Activated naive CD8-positive, alpha-beta T cell treated with anti-CD3 and anti-CD28 coated beads, Interleukin-2, amount 10 ng/mL, durations not matched to agents 7 days and 5 days (primary cell): ENCODE results near the gene POM121L2. TPM values are rescaled to one million over a fixed set of nuclear protein-coding genes. Genes with fewer than 3 reads are reported as not detected.
A peak's percentile ranks its signal among the peaks of the same experiment; 100 is the strongest.
"Not testable (repeated sequence)": the region's sequence is repeated elsewhere in the genome, so short reads cannot be mapped to it uniquely, and the experiment has no call there.

Experiments used
- ATAC-seq: fragments of 150-1000 bp; cut with Tn5 transposase; one replicate; pipeline ENCODE4 v1.10.0; 2021; ENCODE audit warnings: low read depth, moderate library complexity
- POLR2A ChIA-PET: fragments of 350-600 bp; sonication (Branson Sonifier 250); formaldehyde crosslinking; loops from one replicate; lab custom pipeline; 2021; ENCODE audit warnings: antibody characterized with exemption; lab: Charles Lee
- DNase-seq: peaks from one replicate; pipeline ENCODE4 v3.0.0; 2021
- H3K27ac Mint-ChIP-seq: one replicate; pipeline ENCODE4 v1.8.0; 2022; ENCODE audit warnings: mild to moderate bottlenecking, mixed read lengths
- H3K27me3 Mint-ChIP-seq: one replicate; pipeline ENCODE4 v1.8.0; 2022; ENCODE audit warnings: mild to moderate bottlenecking, moderate library complexity, mixed read lengths
- H3K36me3 Mint-ChIP-seq: one replicate; pipeline ENCODE4 v1.8.0; 2021; ENCODE audit warnings: mild to moderate bottlenecking, mixed read lengths
- H3K4me1 Mint-ChIP-seq: one replicate; pipeline ENCODE4 v1.8.0; 2021; ENCODE audit warnings: mixed read lengths
- H3K4me3 Mint-ChIP-seq: one replicate; pipeline ENCODE4 v1.8.0; 2022; ENCODE audit warnings: mild to moderate bottlenecking, moderate library complexity, mixed read lengths
- H3K9me3 Mint-ChIP-seq: one replicate; pipeline ENCODE4 v1.8.0; 2021; ENCODE audit warnings: mixed read lengths
- total RNA-seq, 2 experiments: library from RNA; stranded (reverse); gene quantifications; one replicate each; pipeline ENCODE4 v1.2.3, GENCODE V29; 2021

Gene POM121L2
- total RNA-seq, 2 experiments from 2014 or later, result not detected

DNA sequence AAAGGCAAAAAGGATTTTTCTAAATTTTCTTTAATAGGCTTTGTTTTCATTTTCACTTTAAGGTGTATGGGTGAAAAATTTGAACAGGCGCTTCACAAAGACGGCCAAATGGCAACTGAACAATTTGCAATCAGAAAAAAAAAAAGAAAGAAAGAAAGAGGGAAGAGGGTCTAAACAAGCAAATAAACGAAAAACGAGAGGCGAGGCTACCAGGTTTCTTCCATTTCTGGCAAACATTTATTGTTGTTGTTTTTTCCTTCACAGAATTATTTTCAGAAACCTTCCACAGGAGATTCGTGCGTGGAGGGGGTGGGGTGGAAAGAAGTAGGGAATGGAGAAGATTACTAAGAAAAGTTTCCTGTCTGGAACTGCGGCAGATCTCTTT, 24.3 kb downstream of the POM121L2 start:
- peaks cover 34% of the 10 kb centered on the region for H3K9me3 Mint-ChIP-seq
- H3K4me3 Mint-ChIP-seq, result peak overlapping the region; percentile 21
- DNase-seq (no peak), ATAC-seq (no peak)
- peaks cover 20% of the 10 kb centered on the region for H3K4me1 Mint-ChIP-seq
- POLR2A ChIA-PET, result no interaction called here
- peaks cover 93% of the 10 kb centered on the region for H3K27me3 Mint-ChIP-seq
- peak overlapping the region; percentile 68 for H3K27ac Mint-ChIP-seq
- peaks cover 14% of the 10 kb centered on the region for H3K36me3 Mint-ChIP-seq

- Mint-ChIP-seq H3K4me3 (no peak overlapping the region), H3K27me3 (peaks cover 94% of the 10 kb centered on the region), H3K4me1 (peaks cover 23% of the 10 kb centered on the region), H3K9me3 (peaks cover 32% of the 10 kb centered on the region), H3K36me3 (peaks cover 11% of the 10 kb centered on the region), H3K27ac (no peak overlapping the region)
- POLR2A ChIA-PET, result no interaction called here
- DNase-seq (no peak), ATAC-seq (no peak)
Measured at GRCh38 chr6:27286141-27286540, 25.9 kb downstream of the POM121L2 start.

DNA sequence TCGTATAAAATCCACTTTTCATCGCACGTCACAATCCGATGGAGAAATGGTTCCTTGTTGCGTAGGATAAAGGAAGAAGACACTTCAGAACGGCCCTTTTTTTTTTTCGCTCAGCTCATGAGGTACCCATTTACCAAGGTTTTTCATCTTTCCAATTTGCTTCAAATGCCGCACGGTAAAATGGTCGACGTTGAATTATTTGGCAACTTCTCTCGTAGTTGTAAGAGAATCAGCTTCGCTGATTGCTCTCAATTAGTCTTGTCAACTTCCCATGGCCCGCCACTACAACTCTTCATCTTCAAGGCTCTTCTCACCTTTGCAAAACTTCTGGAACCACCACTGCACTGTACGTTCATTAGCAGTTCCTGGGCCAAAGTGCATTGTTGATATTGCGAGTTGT, 28.8 kb downstream of the POM121L2 start:
- Mint-ChIP-seq H3K27me3 (peaks cover 85% of the 10 kb centered on the region), H3K4me1 (peaks cover 24% of the 10 kb centered on the region), H3K4me3 (peak overlapping the region; percentile 22), H3K9me3 (peaks cover 23% of the 10 kb centered on the region), H3K27ac (peak overlapping the region; percentile 74), H3K36me3 (peaks cover 11% of the 10 kb centered on the region)
- DNase-seq, result no peak
- POLR2A ChIA-PET, result no interaction called here
- no peak for ATAC-seq

- no peak overlapping the region for H3K27ac Mint-ChIP-seq
- peaks cover 9% of the 10 kb centered on the region for H3K36me3 Mint-ChIP-seq
- peaks cover 68% of the 10 kb centered on the region for H3K27me3 Mint-ChIP-seq
- POLR2A ChIA-PET, result no interaction called here
- peaks cover 18% of the 10 kb centered on the region for H3K4me1 Mint-ChIP-seq
- H3K4me3 Mint-ChIP-seq, result no peak overlapping the region
- ATAC-seq (no peak), DNase-seq (no peak)
- peaks cover 26% of the 10 kb centered on the region for H3K9me3 Mint-ChIP-seq
Measured at GRCh38 chr6:27281569-27281968, 30.5 kb downstream of the POM121L2 start.

GRCh38 chr6:27281105-27281539, 31.0 kb downstream of the POM121L2 start:
- H3K9me3 Mint-ChIP-seq, result peaks cover 27% of the 10 kb centered on the region
- H3K27ac Mint-ChIP-seq, result no peak overlapping the region
- POLR2A ChIA-PET, result no interaction called here
- ATAC-seq, result no peak
- no peak for DNase-seq
- no peak overlapping the region for H3K4me3 Mint-ChIP-seq
- H3K4me1 Mint-ChIP-seq, result peaks cover 18% of the 10 kb centered on the region
- peaks cover 68% of the 10 kb centered on the region for H3K27me3 Mint-ChIP-seq
- H3K36me3 Mint-ChIP-seq, result peaks cover 9% of the 10 kb centered on the region

GRCh38 chr6:27280540-27281000, 31.5 kb downstream of the POM121L2 start:
- H3K9me3 Mint-ChIP-seq, result peaks cover 24% of the 10 kb centered on the region

DNA sequence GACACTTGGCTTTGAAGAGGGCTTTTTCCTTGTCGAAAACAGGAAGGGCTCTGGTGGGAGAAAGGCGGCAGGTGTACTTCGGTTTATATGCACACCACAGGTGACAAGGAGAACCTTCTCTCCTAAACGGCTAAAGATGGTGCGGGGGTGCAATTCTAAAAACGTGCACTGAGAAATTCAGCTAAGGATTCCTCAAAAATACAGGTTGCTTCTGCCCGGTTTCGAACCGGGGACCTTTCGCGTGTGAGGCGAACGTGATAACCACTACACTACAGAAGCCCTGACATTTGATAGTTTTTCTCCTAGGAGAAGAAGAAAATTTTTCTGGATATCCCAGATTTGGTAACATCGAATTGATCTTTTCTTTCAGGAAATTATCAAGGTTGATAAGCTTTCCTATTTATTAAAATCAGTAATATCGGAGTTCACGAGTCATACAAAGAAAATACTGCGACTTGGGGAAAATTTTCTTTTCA, 32.0 kb downstream of the POM121L2 start:
- Mint-ChIP-seq H3K27me3 (peaks cover 67% of the 10 kb centered on the region), H3K36me3 (peaks cover 9% of the 10 kb centered on the region), H3K4me3 (peak overlapping the region; percentile 65), H3K4me1 (peaks cover 18% of the 10 kb centered on the region), H3K9me3 (peaks cover 24% of the 10 kb centered on the region), H3K27ac (no peak overlapping the region)
- DNase-seq, result no peak
- POLR2A ChIA-PET, result no interaction called here
- ATAC-seq, result no peak

More at GRCh38 chr6:27280540-27281000, 31.5 kb downstream of the POM121L2 start:
- H3K36me3 Mint-ChIP-seq, result peaks cover 9% of the 10 kb centered on the region
- peaks cover 18% of the 10 kb centered on the region for H3K4me1 Mint-ChIP-seq
- DNase-seq, result no peak
- H3K4me3 Mint-ChIP-seq, result peak overlapping the region; percentile 45
- POLR2A ChIA-PET, result no interaction called here
- peaks cover 68% of the 10 kb centered on the region for H3K27me3 Mint-ChIP-seq
- ATAC-seq, result no peak
- no peak overlapping the region for H3K27ac Mint-ChIP-seq

DNA sequence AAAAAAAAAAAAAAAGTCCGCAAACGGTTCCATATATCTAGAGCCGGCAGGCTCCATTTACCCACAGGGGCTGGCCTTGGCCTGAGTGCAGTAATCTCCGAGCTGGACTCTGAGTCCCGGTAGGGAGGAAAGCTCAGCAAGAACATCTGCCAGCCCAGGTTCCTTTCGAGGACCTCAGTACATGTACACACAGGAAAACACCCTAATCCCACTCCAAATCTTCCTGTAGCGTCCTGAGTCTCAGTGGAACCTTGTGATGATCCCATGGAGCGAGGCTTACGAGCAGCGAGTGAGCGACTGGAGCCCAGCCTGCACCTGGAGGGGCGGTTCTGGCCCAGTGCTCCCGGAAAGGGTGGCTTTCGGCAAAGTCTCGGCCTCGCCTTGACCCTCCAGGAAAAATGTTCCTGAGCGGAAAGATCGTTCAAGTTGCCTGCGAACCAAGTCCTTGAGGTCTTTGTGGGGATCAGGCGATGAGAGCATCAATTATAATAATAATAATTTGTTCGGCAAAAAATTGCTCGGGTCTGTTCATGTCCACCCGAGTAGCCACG, 32.5 kb downstream of the POM121L2 start:
- POLR2A ChIA-PET, result interaction anchor here (0.6 kb wide), 1 partner anchor 68 kb away, joined by 9 read pairs; no protein-coding TSS in a partner anchor
- peaks cover 20% of the 10 kb centered on the region for H3K9me3 Mint-ChIP-seq
- peaks cover 18% of the 10 kb centered on the region for H3K4me1 Mint-ChIP-seq
- peaks cover 9% of the 10 kb centered on the region for H3K36me3 Mint-ChIP-seq
- DNase-seq (no peak), ATAC-seq (no peak)
- peak overlapping the region; percentile 65 for H3K4me3 Mint-ChIP-seq
- H3K27me3 Mint-ChIP-seq, result peaks cover 67% of the 10 kb centered on the region
- H3K27ac Mint-ChIP-seq, result peak overlapping the region; percentile 48

GRCh38 chr6:27275025-27275956, 36.8 kb downstream of the POM121L2 start:
- peaks cover 5% of the 10 kb centered on the region for H3K4me1 Mint-ChIP-seq
- H3K36me3 Mint-ChIP-seq, result peaks cover 2% of the 10 kb centered on the region
- DNase-seq (no peak), ATAC-seq (no peak)
- H3K27me3 Mint-ChIP-seq, result peaks cover 48% of the 10 kb centered on the region
- peaks cover 12% of the 10 kb centered on the region for H3K9me3 Mint-ChIP-seq
- no peak overlapping the region for H3K27ac Mint-ChIP-seq
- no peak overlapping the region for H3K4me3 Mint-ChIP-seq
- POLR2A ChIA-PET, result no interaction called here

DNA sequence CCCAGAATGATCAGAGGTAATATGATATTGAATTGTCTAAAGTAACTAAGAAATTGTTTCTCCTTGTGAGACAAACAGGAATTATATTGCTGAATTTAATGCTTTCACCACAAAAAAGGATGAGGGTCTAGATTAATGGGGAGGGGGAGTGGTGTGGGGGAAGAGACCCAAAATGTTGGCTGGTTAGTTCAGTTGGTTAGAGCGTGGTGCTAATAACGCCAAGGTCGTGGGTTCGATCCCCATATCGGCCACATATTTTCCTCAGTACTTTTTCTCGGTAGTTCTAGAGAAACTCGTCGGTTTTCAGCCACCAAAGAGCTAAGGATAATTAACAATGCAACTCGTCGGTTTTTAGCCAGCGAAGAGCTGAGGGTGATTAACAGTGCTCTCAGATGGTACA, 38.3 kb downstream of the POM121L2 start:
- H3K9me3 Mint-ChIP-seq, result peaks cover 11% of the 10 kb centered on the region
- H3K27me3 Mint-ChIP-seq, result peaks cover 47% of the 10 kb centered on the region
- ATAC-seq, result no peak
- DNase-seq, result no peak
- H3K36me3 Mint-ChIP-seq, result no peaks in the 10 kb centered on the region
- POLR2A ChIA-PET, result no interaction called here
- H3K27ac Mint-ChIP-seq, result no peak overlapping the region
- no peaks in the 10 kb centered on the region for H3K4me1 Mint-ChIP-seq
- H3K4me3 Mint-ChIP-seq, result no peak overlapping the region

DNA sequence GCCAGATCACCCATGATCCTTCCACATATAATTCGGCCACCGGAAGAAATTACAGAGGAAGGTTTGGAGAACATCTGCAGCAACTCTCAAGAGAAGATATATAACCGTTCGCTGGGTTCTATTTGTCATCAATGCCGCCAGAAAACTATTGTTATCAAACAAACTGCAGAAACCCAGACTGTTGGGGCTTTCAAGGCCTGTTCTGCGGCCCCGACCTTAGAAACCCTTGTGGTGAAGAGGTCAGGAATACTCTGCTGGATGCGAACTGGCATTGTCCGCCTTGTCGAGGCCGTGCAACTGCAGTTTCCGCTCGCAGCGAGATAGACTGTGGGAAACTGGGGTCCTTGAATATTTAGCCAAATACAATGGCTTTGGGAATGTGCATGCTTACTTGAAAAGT, 43.3 kb downstream of the POM121L2 start:
- Mint-ChIP-seq H3K9me3 (peaks cover 4% of the 10 kb centered on the region), H3K4me1 (no peaks in the 10 kb centered on the region), H3K27me3 (peaks cover 50% of the 10 kb centered on the region), H3K36me3 (no peaks in the 10 kb centered on the region), H3K4me3 (no peak overlapping the region), H3K27ac (no peak overlapping the region)
- POLR2A ChIA-PET, result no interaction called here
- ATAC-seq (no peak), DNase-seq (no peak)

- Mint-ChIP-seq H3K27me3 (peaks cover 45% of the 10 kb centered on the region), H3K9me3 (peaks cover 4% of the 10 kb centered on the region), H3K27ac (no peak overlapping the region), H3K36me3 (no peaks in the 10 kb centered on the region), H3K4me3 (no peak overlapping the region), H3K4me1 (no peaks in the 10 kb centered on the region)
- ATAC-seq (no peak), DNase-seq (no peak)
- POLR2A ChIA-PET, result no interaction called here
Measured at GRCh38 chr6:27267857-27268434, 44.1 kb downstream of the POM121L2 start.

- H3K4me3 Mint-ChIP-seq, POLR2A ChIA-PET, H3K9me3 Mint-ChIP-seq, H3K4me1 Mint-ChIP-seq, H3K27ac Mint-ChIP-seq, H3K36me3 Mint-ChIP-seq, ATAC-seq, DNase-seq: not testable (repeated sequence)
- H3K27me3 Mint-ChIP-seq, result peaks cover 50% of the 10 kb centered on the region
Measured at GRCh38 chr6:27267003-27267402, 45.1 kb downstream of the POM121L2 start.
